ENCODE results near the gene PRKCZ. TPM values are rescaled to one million over a fixed set of nuclear protein-coding genes. Genes with fewer than 3 reads are reported as not detected.
A peak's percentile ranks its signal among the peaks of the same experiment; 100 is the strongest.

The PRKCZ gene
- total RNA-seq, 3 donors from 2014 or later (not counting 1 experiment from before 2014, with no cell fraction given): 25.1 to 37.1 (median 30.5) TPM

DNA sequence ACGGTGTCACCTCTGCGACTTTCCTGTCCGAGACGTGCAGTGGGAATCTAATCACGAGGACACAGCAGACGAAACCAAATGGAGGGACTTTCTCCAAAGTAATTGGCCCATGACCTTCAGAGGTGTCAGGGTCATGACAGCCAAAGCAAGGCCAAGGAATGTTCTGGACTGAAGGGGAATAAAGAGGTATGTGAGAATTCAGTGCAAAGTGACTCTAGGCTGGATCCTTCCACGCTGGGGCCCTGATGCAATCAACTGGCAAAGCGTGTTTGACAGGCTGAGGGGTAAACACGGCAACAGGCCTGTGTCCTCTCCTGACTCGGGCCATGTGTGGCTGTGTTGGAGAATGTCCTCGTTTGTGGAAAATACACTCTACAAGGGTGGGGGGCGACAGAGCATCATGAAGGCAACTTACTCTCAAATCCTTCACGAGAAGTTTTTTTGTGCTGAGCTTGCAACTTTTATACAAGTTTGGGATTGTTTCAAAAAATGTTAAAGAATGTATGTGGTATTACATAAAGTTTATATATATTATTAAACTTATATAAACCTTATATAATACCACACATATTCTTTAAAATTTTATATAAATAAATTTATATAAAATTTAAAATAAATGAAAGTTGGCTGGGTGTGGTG lies 48.3 kb upstream of the PRKCZ start:
- 86% methylated on average over 12 of the region's 13 CpGs for WGBS (ENCODE audit: insufficient coverage)
- TF ChIP-seq CTCF (IDR thresholded peaks at IDR 0.05): no peak
- no peaks in the 10 kb centered on the region for H3K36me3 ChIP-seq (ENCODE audit: control insufficient read depth, insufficient read depth, low read length)
- H3K9me3 ChIP-seq (ENCODE audit: control insufficient read depth, insufficient read depth, low read length): no peaks in the 10 kb centered on the region
- no peaks in the 10 kb centered on the region for H3K36me3 Mint-ChIP-seq
- no peak overlapping the region for H3K4me3 Mint-ChIP-seq
- H3K27me3 ChIP-seq (ENCODE audit: control insufficient read depth, insufficient read depth, low read length): peaks cover 2% of the 10 kb centered on the region
- H3K9me3 Mint-ChIP-seq: no peaks in the 10 kb centered on the region
- no peaks in the 10 kb centered on the region for H3K4me1 ChIP-seq (ENCODE audit: control insufficient read depth, insufficient read depth, low read length)
- no peaks in the 10 kb centered on the region for H3K4me1 Mint-ChIP-seq
- H3K27ac Mint-ChIP-seq: no peak overlapping the region
- ATAC-seq: no peak
- intact Hi-C loops (cut with micrococcal nuclease): no loop called here
- no peak overlapping the region for H3K27ac ChIP-seq (ENCODE audit: low read length)
- peaks cover 21 to 41% of the 10 kb centered on the region in 2 donors for H3K27me3 Mint-ChIP-seq (ENCODE audit: low read depth in 2 of 2)
- no peak for DNase-seq
- H3K4me3 ChIP-seq (ENCODE audit: low read length): no peak overlapping the region

DNA sequence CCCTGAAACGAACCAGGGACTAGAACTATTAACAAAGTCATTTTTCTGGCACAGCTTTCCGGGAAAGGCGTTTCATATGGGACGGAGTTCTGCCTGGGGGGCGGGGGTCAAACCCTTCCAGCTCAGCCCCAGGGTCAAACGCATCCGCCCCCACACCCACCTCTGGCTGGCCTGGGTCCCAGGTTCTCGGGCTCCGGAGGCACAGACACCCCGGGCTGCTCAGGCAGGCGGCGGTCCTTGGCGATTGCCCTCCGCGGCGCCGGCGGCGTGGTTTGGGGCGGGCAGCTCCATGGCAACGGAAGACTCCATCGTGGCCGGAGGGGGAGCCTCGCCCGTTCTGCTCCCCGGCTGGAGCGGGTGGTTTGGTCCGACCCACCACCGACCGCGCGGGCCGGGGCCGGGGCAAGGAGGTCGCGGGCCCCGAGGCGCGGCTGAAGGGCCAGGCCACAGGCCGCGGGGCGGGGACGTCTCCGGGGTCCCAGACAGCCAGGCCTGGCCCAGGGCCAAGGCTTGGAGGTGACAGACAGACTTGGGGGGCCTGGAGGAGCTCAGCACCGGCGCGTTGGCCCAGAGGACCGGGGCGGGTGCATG lies 46.6 kb upstream of the PRKCZ start, which contains the start of gene CFAP74:
Gene CFAP74 (minus strand): TSS at position 246 of the 591 bp plus-strand sequence. CDS start 12,830 bp downstream, outside the sequence.
- no peaks in the 10 kb centered on the region for H3K4me1 ChIP-seq (ENCODE audit: control insufficient read depth, insufficient read depth, low read length)
- no peak within 1 kb of the TSS for H3K27ac ChIP-seq (ENCODE audit: low read length)
- H3K36me3 ChIP-seq (ENCODE audit: control insufficient read depth, insufficient read depth, low read length): no peaks in the 10 kb centered on the region
- H3K9me3 ChIP-seq (ENCODE audit: control insufficient read depth, insufficient read depth, low read length): no peaks in the 10 kb centered on the region
- H3K4me3 ChIP-seq (ENCODE audit: low read length): no peak within 1 kb of the TSS
- no peaks in the 10 kb centered on the region for H3K9me3 Mint-ChIP-seq
- no peak within 1 kb of the TSS for H3K4me3 Mint-ChIP-seq
- intact Hi-C loops (cut with micrococcal nuclease): no loop called here
- H3K36me3 Mint-ChIP-seq: no peaks in the 10 kb centered on the region
- H3K27me3 ChIP-seq (ENCODE audit: control insufficient read depth, insufficient read depth, low read length): peaks cover 2% of the 10 kb centered on the region
- DNase-seq (peak in 1 of 2 donors; percentile 17), ATAC-seq (peak in 1 of 3 donors; percentile 36)
- no peak within 1 kb of the TSS for H3K27ac Mint-ChIP-seq
- H3K4me1 Mint-ChIP-seq: no peaks in the 10 kb centered on the region
- 9% methylated on average over 49 of the region's 49 CpGs for WGBS (ENCODE audit: insufficient coverage)
- peaks cover 21 to 35% of the 10 kb centered on the region in 2 donors for H3K27me3 Mint-ChIP-seq (ENCODE audit: low read depth in 2 of 2)
- TF ChIP-seq CTCF (IDR thresholded peaks at IDR 0.05): no peak

DNA sequence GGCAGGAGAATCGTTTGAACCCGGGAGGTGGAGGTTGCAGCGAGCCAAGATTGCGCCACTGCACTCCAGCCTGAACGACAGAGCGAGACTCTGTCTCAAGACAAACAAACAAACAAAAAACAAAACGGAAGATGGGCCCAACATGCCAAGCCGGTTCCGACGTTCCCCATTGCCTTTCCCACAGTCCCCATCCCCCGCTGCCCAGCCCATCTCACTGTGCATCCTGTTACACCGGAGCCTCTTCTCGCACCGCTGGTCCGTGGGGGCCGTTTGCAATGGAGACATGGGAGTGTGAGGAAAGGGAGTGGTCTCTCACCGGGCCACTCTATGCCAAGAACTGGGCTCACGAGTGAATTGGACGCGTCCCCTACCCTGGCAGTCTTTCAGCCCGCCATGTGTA lies 45.4 kb upstream of the PRKCZ start:
- H3K4me3 ChIP-seq (ENCODE audit: low read length): no peak overlapping the region
- H3K27me3 Mint-ChIP-seq (ENCODE audit: low read depth in 2 of 2): peaks cover 20 to 32% of the 10 kb centered on the region in 2 donors
- no peaks in the 10 kb centered on the region for H3K36me3 Mint-ChIP-seq
- H3K27me3 ChIP-seq (ENCODE audit: control insufficient read depth, insufficient read depth, low read length): peaks cover 2% of the 10 kb centered on the region
- no peaks in the 10 kb centered on the region for H3K36me3 ChIP-seq (ENCODE audit: control insufficient read depth, insufficient read depth, low read length)
- no peaks in the 10 kb centered on the region for H3K4me1 ChIP-seq (ENCODE audit: control insufficient read depth, insufficient read depth, low read length)
- WGBS (ENCODE audit: insufficient coverage): 87% methylated on average over 19 of the region's 21 CpGs
- H3K27ac Mint-ChIP-seq: no peak overlapping the region
- ATAC-seq (no peak), DNase-seq (no peak)
- no peak overlapping the region for H3K4me3 Mint-ChIP-seq
- no peak for TF ChIP-seq CTCF (IDR thresholded peaks at IDR 0.05)
- H3K9me3 ChIP-seq (ENCODE audit: control insufficient read depth, insufficient read depth, low read length): no peaks in the 10 kb centered on the region
- no peaks in the 10 kb centered on the region for H3K4me1 Mint-ChIP-seq
- intact Hi-C loops (cut with micrococcal nuclease): no loop called here
- H3K9me3 Mint-ChIP-seq: no peaks in the 10 kb centered on the region
- no peak overlapping the region for H3K27ac ChIP-seq (ENCODE audit: low read length)
